Naive B cell (primary cell): ENCODE results near the gene CDX2. TPM values are rescaled to one million over a fixed set of nuclear protein-coding genes. Genes with fewer than 3 reads are reported as not detected.

Source experiments
- ATAC-seq, 2 donors: fragments of 150-1000 bp; cut with Tn5 transposase; 2 replicates each; pipeline ENCODE4 v1.10.0; 2021; ENCODE audit warnings: low read depth in 2 of 2, mild to moderate bottlenecking in 2 of 2, moderate library complexity in 2 of 2
- DNase-seq: peaks from one replicate; pipeline ENCODE4 v3.0.0; 2022
- H3K27ac Mint-ChIP-seq, 6 donors: one replicate each; pipeline ENCODE4 v1.8.0; 2020 to 2022; ENCODE audit warnings: mild to moderate bottlenecking in 6 of 6, mixed read lengths in 6 of 6, moderate library complexity in 5 of 6, inconsistent platforms in 2 of 6
- H3K27me3 Mint-ChIP-seq, 3 donors: one replicate each; pipeline ENCODE4 v1.8.0; 2021 to 2022; ENCODE audit warnings: mixed read lengths in 3 of 3, mild to moderate bottlenecking in 1 of 3
- H3K36me3 Mint-ChIP-seq, 2 donors: one replicate each; pipeline ENCODE4 v1.8.0; 2020 to 2022; ENCODE audit warnings: mixed read lengths in 2 of 2, inconsistent platforms in 1 of 2, mild to moderate bottlenecking in 1 of 2
- H3K4me1 Mint-ChIP-seq, 3 donors: one replicate each; pipeline ENCODE4 v1.8.0; 2020 to 2022; ENCODE audit warnings: mixed read lengths in 3 of 3, inconsistent platforms in 1 of 3, mild to moderate bottlenecking in 1 of 3, moderate library complexity in 1 of 3
- H3K4me3 Mint-ChIP-seq, 8 donors: one replicate each; pipeline ENCODE4 v1.8.0; 2020 to 2022; ENCODE audit warnings: mild to moderate bottlenecking in 8 of 8, mixed read lengths in 8 of 8, moderate library complexity in 8 of 8, inconsistent platforms in 2 of 8
- H3K9me3 Mint-ChIP-seq, 7 donors: one replicate each; pipeline ENCODE4 v1.8.0; 2020 to 2022; ENCODE audit warnings: mixed read lengths in 7 of 7, mild to moderate bottlenecking in 5 of 7, inconsistent platforms in 2 of 7, moderate library complexity in 1 of 7
- polyA plus RNA-seq, 6 donors: library from polyadenylated mRNA; unstranded; fragments of 300-500 nt; fragmentation: Illumina TruSeq; gene quantifications; one replicate each; pipeline ENCODE4 v1.2.3, GENCODE V29; 2021; ENCODE audit warnings: low read depth in 6 of 6

CDX2 gene
- polyA plus RNA-seq, 6 donors from 2014 or later = not detected

DNA sequence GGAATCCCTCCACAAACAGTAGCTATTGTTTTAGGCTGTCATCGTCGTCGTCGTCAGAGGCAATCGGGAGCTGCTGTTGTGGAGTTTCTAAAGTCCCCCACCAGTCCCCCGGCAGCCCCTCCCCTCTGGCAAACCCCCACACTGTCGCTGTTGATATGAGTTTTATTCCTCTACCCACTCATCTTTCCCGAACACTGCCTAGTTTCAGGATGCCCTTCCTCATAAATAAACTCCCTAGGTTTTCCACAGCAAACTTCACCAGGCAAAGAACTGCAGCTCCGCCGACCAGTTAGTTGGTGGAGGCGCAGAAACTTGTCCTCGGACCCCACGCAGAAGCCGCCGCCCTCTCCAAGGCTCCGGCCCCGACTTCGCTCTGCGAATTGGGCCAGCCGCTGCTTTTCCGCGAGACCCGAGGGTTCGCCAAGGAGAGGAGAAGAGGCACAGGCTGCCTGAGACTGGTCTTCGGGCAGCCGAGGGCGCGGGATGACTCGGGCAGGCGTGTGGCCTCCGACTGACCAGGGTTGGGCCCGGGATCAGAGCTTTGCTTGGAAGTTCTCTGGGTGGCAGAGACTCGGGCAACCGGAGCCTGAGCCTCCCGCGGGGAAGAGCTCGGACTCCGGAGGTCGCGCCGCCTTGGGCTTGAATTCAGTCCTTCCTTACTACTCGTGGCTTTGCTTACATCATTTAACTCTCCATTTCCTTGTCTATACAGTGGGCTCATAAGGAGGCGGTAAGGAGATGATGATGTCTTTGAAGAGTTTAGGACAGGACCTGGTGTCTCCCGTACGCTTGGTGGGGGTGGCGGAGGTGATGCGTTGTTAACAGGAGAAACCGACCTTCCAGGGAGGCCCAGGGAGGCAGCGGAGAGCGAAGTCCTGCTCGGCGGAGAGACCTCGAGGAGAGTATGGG lies 41.4 kb downstream of the CDX2 start:
- ATAC-seq (no peak), DNase-seq (no peak)
- Mint-ChIP-seq H3K36me3 (peaks cover 0 to 30% of the 10 kb centered on the region in 2 donors), H3K4me1 (peaks cover 36 to 46% (median 38%) of the 10 kb centered on the region in 3 donors), H3K9me3 (peaks cover 2 to 49% (median 35%) of the 10 kb centered on the region in 7 donors), H3K27me3 (peaks cover 81 to 96% (median 90%) of the 10 kb centered on the region in 3 donors), H3K27ac (peak overlapping the region in 4 of 6 donors; percentile 77 to 94 (median 84)), H3K4me3 (peak overlapping the region; percentile 38 to 82 (median 74))

DNA sequence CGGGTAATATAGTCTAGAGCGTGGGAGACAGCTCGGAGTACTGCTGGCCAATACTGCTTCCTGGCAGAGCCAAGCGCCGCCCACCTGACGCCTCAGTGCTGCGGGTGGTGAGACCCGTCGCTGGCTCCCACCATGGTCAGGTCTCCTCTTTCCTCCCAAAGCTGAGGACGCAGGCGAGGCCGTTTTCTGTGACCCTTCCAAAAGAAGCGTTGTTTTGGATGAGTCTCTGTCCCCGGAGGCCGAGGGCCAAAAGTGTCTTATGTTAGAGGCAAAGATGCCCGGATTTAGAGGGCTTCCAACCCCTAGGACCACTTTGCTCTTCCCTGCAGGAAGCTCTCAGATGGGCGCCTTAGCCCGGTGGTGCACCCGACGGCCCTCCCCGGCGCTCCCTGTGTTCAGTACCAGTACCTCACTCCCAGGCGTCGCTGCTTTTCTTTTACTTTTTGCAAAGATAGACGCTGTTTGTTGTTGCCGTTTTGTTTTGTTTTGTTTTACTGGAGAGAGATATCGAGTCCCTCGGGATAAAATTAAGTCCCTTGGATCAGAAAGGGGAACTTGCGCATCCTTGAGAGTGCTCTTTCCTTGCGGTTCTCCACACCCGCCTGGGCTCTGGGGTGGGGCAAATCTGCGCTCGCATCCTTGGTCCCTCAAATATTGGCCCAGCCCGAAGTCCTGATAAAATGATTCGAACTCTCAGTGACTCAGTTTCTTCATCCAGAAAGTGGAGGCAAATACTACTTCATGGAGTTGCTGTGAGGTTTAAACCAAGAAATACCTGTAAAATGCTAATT lies 42.3 kb downstream of the CDX2 start:
- H3K4me3 Mint-ChIP-seq = peak overlapping the region; percentile 7 to 82 (median 56)
- peaks cover 2 to 52% (median 35%) of the 10 kb centered on the region in 7 donors for H3K9me3 Mint-ChIP-seq
- H3K4me1 Mint-ChIP-seq = peaks cover 39 to 52% (median 43%) of the 10 kb centered on the region in 3 donors
- peak overlapping the region in 4 of 6 donors; percentile 77 to 94 (median 84) for H3K27ac Mint-ChIP-seq
- H3K36me3 Mint-ChIP-seq = peaks cover 0 to 30% of the 10 kb centered on the region in 2 donors
- ATAC-seq (no peak), DNase-seq (no peak)
- peaks cover 83 to 97% (median 92%) of the 10 kb centered on the region in 3 donors for H3K27me3 Mint-ChIP-seq

DNA sequence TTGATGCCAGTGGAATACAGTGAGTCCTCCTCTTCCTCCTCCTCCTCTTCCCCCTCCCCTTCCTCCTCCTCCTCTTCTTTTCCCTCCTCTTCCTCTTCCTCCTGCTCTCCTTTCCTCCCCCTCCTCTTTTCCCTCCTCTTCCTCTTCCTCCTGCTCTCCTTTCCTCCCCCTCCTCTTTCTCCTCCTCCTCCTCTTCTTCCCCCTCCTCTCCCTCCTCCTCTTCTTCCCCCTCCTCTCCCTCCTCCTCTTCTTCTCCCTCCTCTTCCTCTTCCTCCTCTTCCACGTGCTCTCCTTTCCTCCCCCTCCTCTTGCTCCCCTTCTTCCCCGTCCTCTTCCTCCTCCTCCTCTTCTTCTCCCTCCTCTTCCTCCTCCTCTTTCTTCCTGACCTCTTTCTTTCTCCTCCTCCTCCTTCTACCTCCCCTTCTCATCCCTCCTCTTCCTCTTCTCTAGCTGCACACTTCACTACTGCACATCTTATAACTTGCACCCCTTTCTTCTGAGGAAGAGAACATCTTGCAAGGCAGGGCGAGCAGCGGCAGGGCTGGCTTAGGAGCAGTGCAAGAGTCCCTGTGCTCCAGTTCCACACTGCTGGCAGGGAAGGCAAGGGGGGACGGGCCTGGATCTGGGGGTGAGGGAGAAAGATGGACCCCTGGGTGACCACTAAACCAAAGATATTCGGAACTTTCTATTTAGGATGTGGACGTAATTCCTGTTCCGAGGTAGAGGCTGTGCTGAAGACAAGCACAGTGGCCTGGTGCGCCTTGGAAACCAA lies 43.7 kb downstream of the CDX2 start:
- H3K27me3 Mint-ChIP-seq = peaks cover 75 to 96% (median 84%) of the 10 kb centered on the region in 3 donors
- peak overlapping the region in 4 of 6 donors; percentile 55 to 94 (median 78) for H3K27ac Mint-ChIP-seq
- DNase-seq = no peak
- peak overlapping the region in 4 of 8 donors; percentile 21 to 82 (median 59) for H3K4me3 Mint-ChIP-seq
- H3K4me1 Mint-ChIP-seq = peaks cover 46 to 62% (median 51%) of the 10 kb centered on the region in 3 donors
- H3K36me3 Mint-ChIP-seq = peaks cover 0 to 30% of the 10 kb centered on the region in 2 donors
- peaks cover 2 to 52% (median 32%) of the 10 kb centered on the region in 7 donors for H3K9me3 Mint-ChIP-seq
- no peak for ATAC-seq

DNA sequence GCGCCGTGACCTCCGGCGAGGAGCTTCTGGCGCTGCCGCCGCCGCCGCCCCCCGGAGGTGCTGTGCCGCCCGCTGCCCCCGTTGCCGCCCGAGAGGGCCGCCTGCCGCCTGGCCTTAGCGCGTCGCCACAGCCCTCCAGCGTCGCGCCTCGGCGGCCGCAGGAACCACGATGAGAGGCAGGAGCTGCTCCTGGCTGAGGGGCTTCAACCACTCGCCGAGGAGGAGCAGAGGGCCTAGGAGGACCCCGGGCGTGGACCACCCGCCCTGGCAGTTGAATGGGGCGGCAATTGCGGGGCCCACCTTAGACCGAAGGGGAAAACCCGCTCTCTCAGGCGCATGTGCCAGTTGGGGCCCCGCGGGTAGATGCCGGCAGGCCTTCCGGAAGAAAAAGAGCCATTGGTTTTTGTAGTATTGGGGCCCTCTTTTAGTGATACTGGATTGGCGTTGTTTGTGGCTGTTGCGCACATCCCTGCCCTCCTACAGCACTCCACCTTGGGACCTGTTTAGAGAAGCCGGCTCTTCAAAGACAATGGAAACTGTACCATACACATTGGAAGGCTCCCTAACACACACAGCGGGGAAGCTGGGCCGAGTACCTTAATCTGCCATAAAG lies 44.5 kb downstream of the CDX2 start:
- H3K27me3 Mint-ChIP-seq = peaks cover 69 to 92% (median 80%) of the 10 kb centered on the region in 3 donors
- peaks cover 2 to 49% (median 29%) of the 10 kb centered on the region in 7 donors for H3K9me3 Mint-ChIP-seq
- DNase-seq = no peak
- H3K4me1 Mint-ChIP-seq = peaks cover 44 to 64% (median 53%) of the 10 kb centered on the region in 3 donors
- ATAC-seq = no peak
- peak overlapping the region in 2 of 8 donors; percentile 34 for H3K4me3 Mint-ChIP-seq
- H3K36me3 Mint-ChIP-seq = peaks cover 0 to 30% of the 10 kb centered on the region in 2 donors
- H3K27ac Mint-ChIP-seq = peak overlapping the region in 2 of 6 donors; percentile 76 to 88

DNA sequence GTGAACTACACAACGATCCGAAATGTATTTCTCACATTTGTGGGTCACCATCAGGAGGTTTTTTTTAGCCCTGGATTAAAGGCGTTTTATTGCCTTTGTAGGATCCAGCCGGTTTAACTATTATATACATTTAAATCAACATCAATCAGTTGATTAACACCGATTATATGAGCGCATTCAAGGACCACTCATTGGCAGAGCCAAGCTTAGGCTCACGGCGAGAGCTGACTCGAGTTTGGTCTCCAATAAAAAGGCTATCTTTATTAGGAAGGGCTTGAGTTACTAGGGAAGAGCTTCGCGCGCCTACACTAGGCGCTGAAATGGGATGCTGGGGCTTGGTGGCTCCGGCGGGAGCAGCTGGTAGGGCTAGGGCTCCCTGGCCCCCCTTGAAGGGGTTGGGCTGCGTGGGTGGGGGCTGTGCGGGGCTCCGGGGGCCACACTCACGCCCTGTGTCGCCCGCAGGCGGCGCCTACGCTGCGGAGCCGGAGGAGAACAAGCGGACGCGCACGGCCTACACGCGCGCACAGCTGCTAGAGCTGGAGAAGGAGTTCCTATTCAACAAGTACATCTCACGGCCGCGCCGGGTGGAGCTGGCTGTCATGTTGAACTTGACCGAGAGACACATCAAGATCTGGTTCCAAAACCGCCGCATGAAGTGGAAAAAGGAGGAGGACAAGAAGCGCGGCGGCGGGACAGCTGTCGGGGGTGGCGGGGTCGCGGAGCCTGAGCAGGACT lies 45.2 kb downstream of the CDX2 start:
- peak overlapping the region in 7 of 8 donors; percentile 34 to 75 (median 65) for H3K4me3 Mint-ChIP-seq
- H3K27ac Mint-ChIP-seq = peak overlapping the region in 5 of 6 donors; percentile 63 to 98 (median 92)
- peaks cover 67 to 92% (median 77%) of the 10 kb centered on the region in 3 donors for H3K27me3 Mint-ChIP-seq
- ATAC-seq = no peak
- peaks cover 0 to 30% of the 10 kb centered on the region in 2 donors for H3K36me3 Mint-ChIP-seq
- peaks cover 47 to 63% (median 51%) of the 10 kb centered on the region in 3 donors for H3K4me1 Mint-ChIP-seq
- peak; percentile 11 for DNase-seq
- H3K9me3 Mint-ChIP-seq = peaks cover 2 to 49% (median 29%) of the 10 kb centered on the region in 7 donors

DNA sequence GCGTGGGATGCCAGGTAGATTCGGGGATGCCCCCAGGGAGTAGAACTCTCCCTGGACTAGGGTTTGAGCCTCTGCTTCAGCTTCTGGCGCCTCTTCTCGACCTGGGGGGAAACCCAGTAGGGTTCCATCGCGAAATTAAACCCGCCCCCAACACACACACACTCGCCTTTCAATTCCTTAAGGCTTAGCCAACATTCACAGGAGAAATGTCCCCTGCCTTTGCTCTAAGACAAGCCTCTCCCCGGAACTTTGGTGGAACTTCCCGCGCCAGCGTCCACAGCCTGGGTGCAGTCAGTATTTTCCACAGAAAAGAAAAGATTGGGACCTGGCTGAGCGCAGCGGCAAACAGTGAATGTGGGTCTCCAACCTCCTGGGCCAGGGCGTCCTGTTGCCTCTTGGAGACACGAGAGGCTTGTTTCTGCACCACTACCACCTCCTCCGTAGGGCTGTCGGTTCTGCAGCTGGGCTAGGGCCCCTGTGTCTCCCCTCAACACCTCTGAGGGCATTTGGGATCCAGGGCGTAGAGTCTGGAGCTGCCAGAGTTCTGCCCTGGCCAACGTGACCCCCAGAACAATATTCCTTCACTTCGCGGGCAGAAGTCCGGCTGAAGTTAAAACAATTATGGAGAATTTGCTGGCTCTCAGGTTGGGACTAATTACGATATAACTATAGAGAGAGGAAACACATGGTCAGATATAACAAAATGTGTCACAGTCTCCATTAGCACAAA lies 46.1 kb downstream of the CDX2 start:
- H3K4me1 Mint-ChIP-seq = peaks cover 48 to 66% (median 49%) of the 10 kb centered on the region in 3 donors
- peak overlapping the region in 7 of 8 donors; percentile 27 to 72 (median 54) for H3K4me3 Mint-ChIP-seq
- peak overlapping the region in 5 of 6 donors; percentile 35 to 98 (median 88) for H3K27ac Mint-ChIP-seq
- peaks cover under 1 to 56% (median 34%) of the 10 kb centered on the region in 7 donors for H3K9me3 Mint-ChIP-seq
- no peak for DNase-seq
- peaks cover 0 to 26% of the 10 kb centered on the region in 2 donors for H3K36me3 Mint-ChIP-seq
- peaks cover 69 to 92% (median 76%) of the 10 kb centered on the region in 3 donors for H3K27me3 Mint-ChIP-seq
- no peak for ATAC-seq

DNA sequence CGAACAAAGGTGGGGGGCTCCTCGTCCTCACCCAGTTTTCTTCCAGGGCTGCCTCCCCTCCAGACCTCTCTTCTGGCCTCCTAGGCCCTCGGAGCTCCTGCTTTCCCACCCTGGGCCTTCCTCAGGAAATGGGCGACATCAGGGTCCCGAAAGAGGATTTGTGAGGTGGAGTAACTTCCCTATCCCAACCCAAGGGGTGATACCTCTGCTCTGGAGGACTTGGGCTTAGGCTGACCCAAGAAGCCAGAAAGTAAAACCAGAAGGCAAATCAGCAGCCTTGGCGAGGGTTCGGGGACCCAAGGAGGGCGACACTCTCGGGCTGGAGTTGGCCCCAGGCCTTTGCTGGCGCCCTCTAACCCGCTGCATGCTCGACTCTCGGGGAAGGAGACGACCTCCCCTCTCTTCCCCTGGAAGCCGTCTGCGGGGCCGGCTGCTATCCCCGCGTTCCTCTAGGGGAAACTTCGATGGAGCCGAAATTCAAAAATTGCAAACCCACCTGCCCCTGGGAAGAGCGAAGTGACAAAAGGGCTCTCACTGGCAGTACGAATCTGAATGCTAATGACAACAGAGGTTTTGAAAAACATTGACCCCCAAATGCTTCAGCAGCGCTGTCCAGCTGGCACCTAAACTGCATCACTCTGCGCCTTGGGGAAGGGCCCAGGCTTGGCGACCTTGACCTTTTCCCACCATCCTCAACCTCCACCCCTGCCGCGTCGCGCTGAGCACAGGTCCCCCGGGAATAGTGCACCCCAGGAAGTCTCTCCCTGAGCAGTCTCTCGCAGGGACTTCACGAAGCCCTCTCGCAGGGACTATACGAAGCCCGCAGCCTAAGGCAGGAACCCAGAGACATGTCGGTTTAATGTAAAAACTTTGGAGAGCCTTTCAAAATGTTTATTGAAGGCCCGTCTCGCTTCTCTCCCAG lies 46.9 kb downstream of the CDX2 start:
- Mint-ChIP-seq H3K27ac (peak overlapping the region in 4 of 6 donors; percentile 63 to 98 (median 94)), H3K4me1 (peaks cover 46 to 66% (median 49%) of the 10 kb centered on the region in 3 donors), H3K27me3 (peaks cover 69 to 92% (median 76%) of the 10 kb centered on the region in 3 donors), H3K4me3 (peak overlapping the region in 7 of 8 donors; percentile 49 to 92 (median 86)), H3K9me3 (peaks cover 0 to 51% (median 34%) of the 10 kb centered on the region in 7 donors), H3K36me3 (peaks cover 0 to 18% of the 10 kb centered on the region in 2 donors)
- DNase-seq = no peak
- ATAC-seq = no peak

DNA sequence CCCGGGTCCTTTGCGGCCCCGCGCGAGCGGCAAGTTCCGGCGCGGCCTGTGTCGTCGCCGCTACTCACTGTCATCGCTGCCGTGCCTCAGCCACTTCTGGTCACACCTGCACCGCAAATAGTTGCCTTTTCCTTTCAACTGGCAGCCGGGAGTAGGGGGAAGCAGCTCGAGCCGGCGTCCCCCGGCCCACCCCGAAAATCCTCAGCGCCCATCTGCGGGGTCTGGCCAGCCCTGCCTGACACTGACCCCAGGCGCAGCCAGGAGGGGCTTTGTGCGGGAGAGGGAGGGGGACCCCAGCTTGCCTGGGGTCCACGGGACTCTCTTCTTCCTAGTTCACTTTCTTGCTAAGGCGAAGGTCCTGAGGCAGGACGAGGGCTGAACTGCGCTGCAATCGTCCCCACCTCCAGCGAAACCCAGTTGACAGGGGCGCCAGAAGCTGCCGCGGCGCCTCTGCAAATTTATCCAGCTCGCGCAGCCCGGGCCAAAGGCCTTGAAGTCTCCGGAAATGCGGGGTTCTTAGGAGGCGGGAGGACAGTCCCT lies 47.6 kb downstream of the CDX2 start:
- Mint-ChIP-seq H3K4me1 (peaks cover 40 to 61% (median 46%) of the 10 kb centered on the region in 3 donors), H3K4me3 (peak overlapping the region; percentile 76 to 92 (median 88)), H3K36me3 (peaks cover 0 to 14% of the 10 kb centered on the region in 2 donors), H3K27ac (peak overlapping the region in 2 of 6 donors; percentile 53 to 64), H3K9me3 (peaks cover 0 to 47% (median 34%) of the 10 kb centered on the region in 7 donors), H3K27me3 (peaks cover 64 to 92% (median 76%) of the 10 kb centered on the region in 3 donors)
- DNase-seq (peak; percentile 33), ATAC-seq (peak; percentile 46 to 48)

DNA sequence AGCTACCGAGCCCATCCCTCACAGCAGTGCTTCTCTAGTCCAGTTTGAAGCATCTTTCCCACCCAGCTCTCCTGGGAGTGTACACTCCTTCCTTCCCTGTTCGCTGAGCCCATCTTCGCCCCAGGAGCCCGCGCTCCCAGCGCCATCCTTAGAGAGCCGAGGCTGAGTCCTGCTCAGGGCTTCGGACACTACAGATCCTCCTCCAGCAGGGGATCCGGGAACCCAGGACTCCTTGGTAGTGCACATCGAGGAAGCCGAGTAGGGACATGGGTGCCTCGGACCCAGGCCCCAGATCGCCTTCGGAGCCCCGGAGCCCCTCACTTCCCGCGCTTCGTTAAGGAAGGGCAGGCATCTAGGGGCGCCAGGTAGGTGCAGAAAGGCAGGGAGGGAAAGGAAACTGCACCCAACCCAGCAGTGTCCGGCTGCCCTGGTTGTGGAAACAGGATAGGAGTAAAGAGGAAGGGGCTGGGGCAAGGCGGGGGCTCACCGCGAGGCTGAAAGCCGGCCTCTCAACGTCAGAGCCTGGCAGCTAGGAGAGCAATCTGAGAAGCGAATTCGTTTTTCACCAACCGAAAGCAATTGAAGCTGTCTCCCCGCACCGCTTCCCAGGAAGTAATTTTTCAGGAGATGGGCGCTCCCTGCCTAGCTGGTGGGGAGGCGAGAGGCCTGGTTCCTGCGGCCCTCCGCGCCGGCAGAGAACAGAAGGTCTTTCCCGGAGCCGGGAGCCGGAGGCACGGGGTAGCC lies 48.3 kb downstream of the CDX2 start:
- Mint-ChIP-seq H3K4me1 (peaks cover 40 to 58% (median 46%) of the 10 kb centered on the region in 3 donors), H3K4me3 (peak overlapping the region; percentile 81 to 92 (median 88))
- peak; percentile 35 for DNase-seq

More for the DNA sequence above, 48.3 kb downstream of the CDX2 start:
- H3K36me3 Mint-ChIP-seq = peaks cover 0 to 13% of the 10 kb centered on the region in 2 donors
- peaks cover 0 to 43% (median 31%) of the 10 kb centered on the region in 7 donors for H3K9me3 Mint-ChIP-seq
- H3K27me3 Mint-ChIP-seq = peaks cover 63 to 92% (median 76%) of the 10 kb centered on the region in 3 donors
- peak overlapping the region in 5 of 6 donors; percentile 33 to 93 (median 69) for H3K27ac Mint-ChIP-seq
- ATAC-seq = peak; percentile 24 to 34
